Karpas-422 (cell line): ENCODE results near the gene B3GALT5. TPM values are rescaled to one million over a fixed set of nuclear protein-coding genes. Genes with fewer than 3 reads are reported as not detected.
A peak's percentile ranks its signal among the peaks of the same experiment; 100 is the strongest.

Source experiments
- DNase-seq: peaks from one replicate; pipeline ENCODE4 v3.0.0-alpha.2; 2015
- H2AFZ ChIP-seq: fragments of 200-600 bp; sonication (generic); 2 replicates; pipeline ENCODE4 v1.6.1; 2014; ENCODE audit warnings: antibody characterized with exemption, low read length, mixed read lengths
- H3K27ac ChIP-seq: fragments of 200-600 bp; sonication (generic); 2 replicates; pipeline ENCODE4 v1.5.1; 2014; ENCODE audit warnings: mild to moderate bottlenecking, low read length, moderate library complexity
- H3K27me3 ChIP-seq: fragments of 200-600 bp; sonication (generic); 2 replicates; pipeline ENCODE4 v1.6.1; 2014; ENCODE audit warnings: low read length, mixed read lengths
- H3K36me3 ChIP-seq: fragments of 200-600 bp; sonication (generic); 2 replicates; pipeline ENCODE4 v1.6.1; 2014; ENCODE audit warnings: low read length, mixed read lengths; ENCODE audit not compliant: insufficient read depth
- H3K4me1 ChIP-seq: fragments of 200-600 bp; sonication (generic); 2 replicates; pipeline ENCODE4 v1.6.1; 2014; ENCODE audit warnings: mild to moderate bottlenecking, low read length, mixed read lengths
- H3K4me2 ChIP-seq: fragments of 200-600 bp; sonication (generic); 2 replicates; pipeline ENCODE4 v1.6.1; 2014; ENCODE audit warnings: low read length, low read depth, mild to moderate bottlenecking; ENCODE audit not compliant: poor library complexity, severe bottlenecking
- H3K4me3 ChIP-seq: fragments of 200-600 bp; sonication (generic); 2 replicates; pipeline ENCODE4 v1.5.1; 2014; ENCODE audit warnings: mild to moderate bottlenecking, antibody characterized with exemption, low read length, mixed read lengths
- H3K79me2 ChIP-seq: fragments of 200-600 bp; sonication (generic); 2 replicates; pipeline ENCODE4 v1.6.1; 2014; ENCODE audit warnings: mild to moderate bottlenecking, low read length, mixed read lengths
- H3K9ac ChIP-seq: fragments of 200-600 bp; sonication (generic); 2 replicates; pipeline ENCODE4 v1.6.0; 2014; ENCODE audit warnings: low read length
- H3K9me2 ChIP-seq: fragments of 200-600 bp; sonication (generic), shearing (Covaris generic); replicated peaks from 2 replicates; pipeline ENCODE4 v1.6.0; 2014; ENCODE audit warnings: mild to moderate bottlenecking, low read length, moderate library complexity; ENCODE audit not compliant: insufficient read depth
- H3K9me3 ChIP-seq: fragments of 300-700, 200-600 bp; sonication (generic); 2 replicates; pipeline ENCODE4 v1.6.1; 2014; ENCODE audit warnings: low read length, mixed read lengths
- H4K20me1 ChIP-seq: fragments of 200-600 bp; sonication (generic); 2 replicates; pipeline ENCODE4 v1.6.1; 2014; ENCODE audit warnings: mild to moderate bottlenecking, antibody characterized with exemption, low read length, low read depth; ENCODE audit not compliant: insufficient read depth
- total RNA-seq: library from RNA; depleted of rRNA; stranded (reverse); fragments of >200 nt; shearing (Covaris generic); gene quantifications from 2 replicates; pipeline ENCODE4 v1.2.3, GENCODE V29; 2014; ENCODE audit warnings: low replicate concordance

Gene B3GALT5
- total RNA-seq, 1 experiment from 2014 or later, result not detected

DNA sequence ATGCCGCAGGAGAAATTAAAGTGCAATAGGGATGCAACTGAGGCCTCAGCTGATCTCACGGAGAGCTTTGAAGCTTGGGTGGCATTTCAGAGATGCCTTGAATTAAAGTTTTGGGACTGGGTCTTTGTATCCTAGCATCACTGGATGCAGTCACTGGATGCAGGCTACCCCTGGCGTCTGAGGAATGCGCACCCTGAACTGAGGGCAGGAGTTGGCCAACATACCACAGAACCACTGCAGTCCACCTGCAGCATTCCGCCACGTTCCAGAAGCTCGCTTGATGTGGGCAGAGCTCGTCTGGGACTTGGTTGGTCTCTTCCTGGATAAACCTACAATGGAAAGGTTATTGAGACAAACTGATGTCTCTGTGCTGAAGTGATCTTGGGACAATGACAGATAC, 98.1 kb downstream of the B3GALT5 start:
- Histone ChIP-seq H3K9ac (no peak overlapping the region), H3K79me2 (no peaks in the 10 kb centered on the region), H4K20me1 (no peaks in the 10 kb centered on the region), H3K27me3 (no peaks in the 10 kb centered on the region), H3K36me3 (no peaks in the 10 kb centered on the region), H3K9me3 (no peaks in the 10 kb centered on the region), H3K9me2 (no peaks in the 10 kb centered on the region), H2AFZ (no peak overlapping the region), H3K27ac (no peak overlapping the region), H3K4me1 (no peaks in the 10 kb centered on the region), H3K4me2 (no peak overlapping the region), H3K4me3 (no peak overlapping the region)
- DNase-seq, result no peak

DNA sequence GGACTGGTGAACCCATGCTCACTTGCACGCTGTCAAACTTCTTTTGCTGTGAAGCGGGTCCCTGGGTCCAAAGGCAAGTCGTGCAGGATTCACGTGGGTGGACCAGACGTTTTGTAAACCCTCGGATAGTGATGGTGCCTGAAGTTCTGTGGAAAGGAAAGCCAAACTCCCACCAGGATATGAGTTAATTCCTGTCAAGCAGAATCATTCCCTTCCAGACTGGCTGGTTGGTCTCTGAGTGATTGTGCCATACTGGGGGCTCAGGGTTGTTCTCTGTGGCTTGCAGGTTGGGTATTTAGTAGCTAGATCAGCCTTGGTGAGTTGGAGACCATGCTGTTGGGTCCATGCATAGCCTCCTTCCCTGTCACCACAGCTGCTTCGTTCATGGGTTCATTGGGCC, 99.5 kb downstream of the B3GALT5 start:
- H3K4me2 ChIP-seq, result no peak overlapping the region
- no peaks in the 10 kb centered on the region for H3K4me1 ChIP-seq
- no peaks in the 10 kb centered on the region for H3K9me3 ChIP-seq
- H3K79me2 ChIP-seq, result no peaks in the 10 kb centered on the region
- H3K4me3 ChIP-seq, result no peak overlapping the region
- no peaks in the 10 kb centered on the region for H3K9me2 ChIP-seq
- H2AFZ ChIP-seq, result no peak overlapping the region
- H3K27me3 ChIP-seq, result no peaks in the 10 kb centered on the region
- DNase-seq, result no peak
- no peak overlapping the region for H3K27ac ChIP-seq
- H3K36me3 ChIP-seq, result no peaks in the 10 kb centered on the region
- no peak overlapping the region for H3K9ac ChIP-seq
- H4K20me1 ChIP-seq, result no peaks in the 10 kb centered on the region

DNA sequence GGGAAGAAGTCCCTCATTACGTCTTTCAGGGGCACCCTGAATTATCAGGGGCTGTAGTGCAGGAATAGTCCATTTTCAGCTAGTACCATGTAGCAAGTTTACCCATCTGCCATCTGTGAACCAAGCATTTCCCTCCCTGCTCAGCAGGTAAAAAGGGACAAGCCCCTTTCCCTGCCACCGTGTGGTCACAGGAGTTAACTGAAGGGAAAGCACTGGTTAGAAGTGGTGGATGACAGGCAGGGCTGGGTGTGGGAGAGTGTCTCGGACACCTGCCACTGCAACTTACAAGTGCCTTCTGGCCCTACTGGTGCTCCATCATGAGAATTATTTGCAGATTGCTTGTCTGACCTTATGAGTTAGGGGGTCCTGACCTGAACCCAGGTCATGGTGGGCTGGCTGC, 100.2 kb downstream of the B3GALT5 start:
- H3K9me3 ChIP-seq, result no peaks in the 10 kb centered on the region
- H3K27me3 ChIP-seq, result no peaks in the 10 kb centered on the region
- no peaks in the 10 kb centered on the region for H3K9me2 ChIP-seq
- H3K27ac ChIP-seq, result no peak overlapping the region
- no peak overlapping the region for H3K4me2 ChIP-seq
- H3K4me3 ChIP-seq, result no peak overlapping the region
- H2AFZ ChIP-seq, result no peak overlapping the region
- H3K4me1 ChIP-seq, result no peaks in the 10 kb centered on the region
- H3K9ac ChIP-seq, result no peak overlapping the region
- H3K79me2 ChIP-seq, result no peaks in the 10 kb centered on the region
- H3K36me3 ChIP-seq, result no peaks in the 10 kb centered on the region
- no peak for DNase-seq
- no peaks in the 10 kb centered on the region for H4K20me1 ChIP-seq

DNA sequence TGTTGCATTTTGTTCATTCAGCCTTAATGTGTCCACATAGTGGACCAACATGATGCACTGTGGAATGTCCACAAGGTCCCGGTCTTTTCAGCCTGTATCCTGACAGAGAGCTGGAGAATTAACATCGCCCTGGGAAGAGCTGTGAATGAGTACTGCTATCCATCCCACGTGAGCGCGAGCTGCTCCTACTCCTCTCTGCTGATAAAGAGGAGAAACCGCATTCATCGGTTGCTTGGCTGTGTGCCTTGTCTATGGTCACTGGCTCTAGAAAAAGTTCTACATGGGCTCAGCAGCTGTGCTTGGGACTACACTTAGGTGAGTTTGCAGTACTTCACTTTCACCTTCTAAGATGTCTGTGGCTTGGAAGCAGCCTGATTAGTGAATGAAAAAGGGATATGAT, 101.2 kb downstream of the B3GALT5 start:
- DNase-seq, result no peak
- Histone ChIP-seq H3K4me3 (no peak overlapping the region), H3K79me2 (no peaks in the 10 kb centered on the region), H2AFZ (no peak overlapping the region), H4K20me1 (no peaks in the 10 kb centered on the region), H3K27ac (no peak overlapping the region), H3K4me1 (no peaks in the 10 kb centered on the region), H3K36me3 (no peaks in the 10 kb centered on the region), H3K9ac (no peak overlapping the region), H3K27me3 (no peaks in the 10 kb centered on the region), H3K4me2 (no peak overlapping the region), H3K9me2 (no peaks in the 10 kb centered on the region), H3K9me3 (no peaks in the 10 kb centered on the region)

DNA sequence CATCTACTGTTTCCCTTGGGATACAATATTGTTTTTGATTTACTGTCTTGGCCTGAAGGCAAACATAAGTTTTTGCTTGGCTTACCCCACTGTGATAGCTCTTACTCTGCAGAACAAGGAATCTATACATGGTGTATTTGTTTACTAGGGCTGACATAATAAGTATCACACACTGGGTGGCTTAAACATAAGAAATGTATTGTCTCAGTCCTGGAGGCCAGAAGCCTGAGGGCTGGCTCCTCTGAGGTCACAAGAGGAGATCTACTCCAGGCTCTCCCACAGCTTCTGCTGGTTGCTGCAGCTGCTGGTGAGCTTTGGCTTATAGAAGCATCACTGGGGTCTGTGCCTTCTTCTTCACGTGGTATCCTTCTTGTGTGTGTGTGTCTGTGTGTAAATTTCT, 101.6 kb downstream of the B3GALT5 start:
- no peak overlapping the region for H3K27ac ChIP-seq
- H3K9me2 ChIP-seq, result no peaks in the 10 kb centered on the region
- no peak for DNase-seq
- H2AFZ ChIP-seq, result no peak overlapping the region
- no peaks in the 10 kb centered on the region for H3K27me3 ChIP-seq
- no peak overlapping the region for H3K4me2 ChIP-seq
- H3K4me3 ChIP-seq, result no peak overlapping the region
- H3K79me2 ChIP-seq, result no peaks in the 10 kb centered on the region
- no peaks in the 10 kb centered on the region for H3K36me3 ChIP-seq
- no peaks in the 10 kb centered on the region for H3K4me1 ChIP-seq
- H3K9ac ChIP-seq, result no peak overlapping the region
- no peaks in the 10 kb centered on the region for H3K9me3 ChIP-seq
- H4K20me1 ChIP-seq, result no peaks in the 10 kb centered on the region

DNA sequence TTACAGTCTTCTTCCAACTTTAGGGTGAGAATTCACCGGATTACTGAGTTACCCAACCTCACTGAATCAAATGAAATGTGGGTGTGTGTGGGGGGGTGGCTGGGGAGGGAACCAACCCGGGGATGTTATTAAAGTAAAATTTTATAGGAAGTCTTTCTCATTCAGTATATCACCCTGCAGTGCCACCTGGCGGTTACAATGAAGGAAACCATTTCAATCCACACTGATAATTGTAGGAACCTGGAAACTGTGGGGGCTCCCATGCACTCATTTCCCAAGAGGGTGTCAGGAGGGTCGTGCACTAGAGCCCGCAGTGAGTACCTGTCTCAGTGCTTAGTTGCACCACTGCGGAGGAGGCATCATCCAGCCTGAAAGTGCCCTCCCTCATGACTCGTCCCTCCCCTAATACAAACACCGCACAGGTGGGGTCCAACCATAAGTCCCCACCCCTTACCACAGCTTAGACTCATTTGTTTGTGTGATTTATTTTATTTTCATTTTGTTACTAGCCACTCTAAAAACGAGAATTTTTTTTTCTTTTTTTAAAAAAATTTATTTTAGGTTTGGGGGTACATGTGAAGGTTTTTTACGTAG, 103.2 kb downstream of the B3GALT5 start:
- Histone ChIP-seq H3K9me3 (no peaks in the 10 kb centered on the region), H3K4me2 (no peak overlapping the region), H3K9me2 (no peaks in the 10 kb centered on the region), H3K27me3 (no peaks in the 10 kb centered on the region), H2AFZ (no peak overlapping the region), H3K27ac (no peak overlapping the region), H3K79me2 (no peaks in the 10 kb centered on the region), H3K36me3 (no peaks in the 10 kb centered on the region), H4K20me1 (no peaks in the 10 kb centered on the region), H3K9ac (no peak overlapping the region), H3K4me1 (no peaks in the 10 kb centered on the region), H3K4me3 (no peak overlapping the region)
- DNase-seq, result peak; percentile 82

DNA sequence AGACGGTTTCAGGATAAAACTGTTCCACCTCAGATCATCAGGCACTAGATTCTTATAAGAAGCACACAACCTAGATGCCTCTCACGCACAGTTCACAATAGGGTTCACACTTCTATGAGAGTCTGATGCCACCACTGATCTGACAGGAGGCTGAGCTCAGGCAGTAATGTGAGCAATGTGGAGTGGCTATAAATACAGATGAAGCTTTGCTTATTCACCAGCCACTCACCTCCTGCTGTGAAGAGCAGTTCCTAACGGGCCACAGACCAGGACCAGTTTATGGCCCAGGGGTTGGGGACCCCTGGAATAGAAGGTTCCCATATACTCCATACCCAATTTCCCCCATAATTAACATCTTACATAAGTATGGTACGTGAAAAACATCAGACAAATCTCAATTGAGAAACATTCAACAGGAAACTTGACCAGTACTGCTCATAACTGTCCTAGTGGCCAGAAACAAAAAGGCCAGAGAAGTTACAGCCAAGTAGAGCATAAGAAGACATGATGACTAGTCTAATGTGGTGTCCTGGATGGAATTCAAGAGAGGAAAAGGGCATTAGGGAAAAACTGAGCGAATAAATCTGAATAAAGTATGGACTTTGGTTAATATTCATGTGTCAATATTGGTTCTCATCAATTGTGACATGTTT, 107.5 kb downstream of the B3GALT5 start:
- H3K27me3 ChIP-seq, result no peaks in the 10 kb centered on the region
- no peak overlapping the region for H3K27ac ChIP-seq
- no peaks in the 10 kb centered on the region for H3K79me2 ChIP-seq
- no peak for DNase-seq
- H3K9ac ChIP-seq, result no peak overlapping the region
- no peaks in the 10 kb centered on the region for H3K9me2 ChIP-seq
- H3K9me3 ChIP-seq, result no peaks in the 10 kb centered on the region
- no peak overlapping the region for H3K4me3 ChIP-seq
- no peak overlapping the region for H2AFZ ChIP-seq
- H3K4me2 ChIP-seq, result no peak overlapping the region
- no peaks in the 10 kb centered on the region for H3K36me3 ChIP-seq
- no peaks in the 10 kb centered on the region for H3K4me1 ChIP-seq
- no peaks in the 10 kb centered on the region for H4K20me1 ChIP-seq

DNA sequence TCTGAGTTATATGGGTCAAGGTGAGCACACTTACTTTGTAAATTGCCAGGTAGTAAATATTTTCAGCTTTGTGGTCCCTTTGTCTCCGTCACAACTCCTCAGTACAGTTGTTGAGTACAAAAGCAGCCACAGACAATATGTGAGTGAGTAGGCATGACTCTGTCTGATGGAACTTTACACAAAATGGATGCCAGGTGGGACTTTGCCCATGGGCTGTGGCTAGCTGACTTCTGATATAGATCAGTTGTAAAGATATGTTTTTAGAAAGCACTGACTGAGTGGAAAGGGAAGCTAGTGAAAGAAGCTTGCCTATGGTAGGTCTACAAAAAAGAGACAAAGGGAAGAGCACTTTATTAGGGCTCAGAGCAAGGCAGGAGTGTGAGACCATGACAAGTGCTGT, 109.1 kb downstream of the B3GALT5 start:
- H3K9me2 ChIP-seq, result no peaks in the 10 kb centered on the region
- no peak overlapping the region for H2AFZ ChIP-seq
- H3K4me1 ChIP-seq, result no peaks in the 10 kb centered on the region
- no peak for DNase-seq
- H4K20me1 ChIP-seq, result no peaks in the 10 kb centered on the region
- H3K79me2 ChIP-seq, result no peaks in the 10 kb centered on the region
- no peak overlapping the region for H3K27ac ChIP-seq
- H3K9me3 ChIP-seq, result no peaks in the 10 kb centered on the region
- H3K4me3 ChIP-seq, result no peak overlapping the region
- no peak overlapping the region for H3K4me2 ChIP-seq
- no peak overlapping the region for H3K9ac ChIP-seq
- H3K27me3 ChIP-seq, result no peaks in the 10 kb centered on the region
- H3K36me3 ChIP-seq, result no peaks in the 10 kb centered on the region
